ENCODE measurements around the gene SUSD1.

GRCh38 chr9:112076814-112077213 is 98.3 kb downstream of the SUSD1 start:
- TF ChIP-seq CTCF (tag by site-specific recombination; IDR thresholded peaks at IDR 0.05) (no peak), HOXC10 (CRISPR knock-in tag; IDR thresholded peaks at IDR 0.05) (no peak), EGR2 (tag by site-specific recombination; IDR thresholded peaks at IDR 0.05; ENCODE audit: low read depth) (no peak), GLI4 (tag by site-specific recombination; IDR thresholded peaks at IDR 0.05) (no peak), YY1 (tag by site-specific recombination; IDR thresholded peaks at IDR 0.05) (no peak), ZNF621 (tag by site-specific recombination; IDR thresholded peaks at IDR 0.05) (no peak), ZBTB17 (tag by site-specific recombination; IDR thresholded peaks at IDR 0.05) (no peak), ZNF544 (tag by site-specific recombination; IDR thresholded peaks at IDR 0.05) (no peak), ZSCAN18 (tag by site-specific recombination; IDR thresholded peaks at IDR 0.05) (no peak), ELK4 (IDR thresholded peaks at IDR 0.05; ENCODE audit: borderline replicate concordance, low read depth, low read length) (no peak), ZNF776 (tag by site-specific recombination; IDR thresholded peaks at IDR 0.05; ENCODE audit: borderline replicate concordance) (no peak), MZF1 (tag by site-specific recombination; IDR thresholded peaks at IDR 0.05; ENCODE audit: borderline replicate concordance) (no peak)

All from HEK293 (cell line).